Hepatocyte (in vitro differentiated cells): Measurements from ENCODE around the gene CCDC187.

Experiments used
- EZH2 ChIP-seq: fragments of 200-600 bp; sonication (generic); IDR thresholded peaks from 2 replicates; pipeline ENCODE4 v1.6.1; 2016; ENCODE audit warnings: antibody characterized with exemption, mild to moderate bottlenecking, borderline replicate concordance
- EZH2phosphoT487 ChIP-seq: fragments of 200-600 bp; sonication (generic); IDR thresholded peaks from one replicate; pipeline ENCODE4 v1.6.1; 2018; ENCODE audit warnings: antibody characterized with exemption, mild to moderate bottlenecking, low read depth, moderate library complexity; ENCODE audit not compliant: unreplicated experiment, severe bottlenecking
- TF ChIP-seq, protein P1 (sequence below): fragments of 200-600 bp; sonication (generic); IDR thresholded peaks from 2 replicates; pipeline ENCODE4 v1.5.1; 2016; ENCODE audit warnings: antibody characterized with exemption, mild to moderate bottlenecking; ENCODE audit not compliant: poor library complexity

DNA sequence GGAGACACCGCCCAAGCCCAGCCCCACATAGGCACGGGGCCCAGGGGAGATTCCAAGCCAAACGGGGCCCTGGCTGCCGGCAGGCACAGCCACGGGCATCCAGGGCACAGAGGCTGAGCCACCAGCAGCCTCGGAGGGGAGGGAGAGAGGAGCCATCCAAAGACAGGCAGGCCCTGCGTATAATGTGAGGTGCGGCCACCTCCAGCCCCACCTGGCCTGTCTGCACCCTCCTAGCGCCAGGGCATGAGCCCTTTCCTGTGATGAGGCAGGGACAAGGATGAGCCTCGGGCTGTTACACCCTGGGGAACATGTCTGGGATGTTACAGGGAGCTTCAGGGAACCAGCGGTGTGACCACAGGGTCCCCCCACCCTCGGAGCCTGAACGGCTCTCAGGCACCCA lies 1.1 kb upstream of the CCDC187 start:
- TF ChIP-seq, protein P1, sequence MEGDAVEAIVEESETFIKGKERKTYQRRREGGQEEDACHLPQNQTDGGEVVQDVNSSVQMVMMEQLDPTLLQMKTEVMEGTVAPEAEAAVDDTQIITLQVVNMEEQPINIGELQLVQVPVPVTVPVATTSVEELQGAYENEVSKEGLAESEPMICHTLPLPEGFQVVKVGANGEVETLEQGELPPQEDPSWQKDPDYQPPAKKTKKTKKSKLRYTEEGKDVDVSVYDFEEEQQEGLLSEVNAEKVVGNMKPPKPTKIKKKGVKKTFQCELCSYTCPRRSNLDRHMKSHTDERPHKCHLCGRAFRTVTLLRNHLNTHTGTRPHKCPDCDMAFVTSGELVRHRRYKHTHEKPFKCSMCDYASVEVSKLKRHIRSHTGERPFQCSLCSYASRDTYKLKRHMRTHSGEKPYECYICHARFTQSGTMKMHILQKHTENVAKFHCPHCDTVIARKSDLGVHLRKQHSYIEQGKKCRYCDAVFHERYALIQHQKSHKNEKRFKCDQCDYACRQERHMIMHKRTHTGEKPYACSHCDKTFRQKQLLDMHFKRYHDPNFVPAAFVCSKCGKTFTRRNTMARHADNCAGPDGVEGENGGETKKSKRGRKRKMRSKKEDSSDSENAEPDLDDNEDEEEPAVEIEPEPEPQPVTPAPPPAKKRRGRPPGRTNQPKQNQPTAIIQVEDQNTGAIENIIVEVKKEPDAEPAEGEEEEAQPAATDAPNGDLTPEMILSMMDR = no peak
- TF ChIP-seq EZH2 = no peak
- no peak for TF ChIP-seq EZH2phosphoT487
